Left forelimb (tissue), 1 donor: ENCODE measurements around the gene ZDHHC8.

Source experiments
- DNase-seq: peaks from one replicate; pipeline ENCODE4 v3.0.0-alpha.2; 2018; ENCODE audit warnings: low spot score

The ZDHHC8 gene

DNA sequence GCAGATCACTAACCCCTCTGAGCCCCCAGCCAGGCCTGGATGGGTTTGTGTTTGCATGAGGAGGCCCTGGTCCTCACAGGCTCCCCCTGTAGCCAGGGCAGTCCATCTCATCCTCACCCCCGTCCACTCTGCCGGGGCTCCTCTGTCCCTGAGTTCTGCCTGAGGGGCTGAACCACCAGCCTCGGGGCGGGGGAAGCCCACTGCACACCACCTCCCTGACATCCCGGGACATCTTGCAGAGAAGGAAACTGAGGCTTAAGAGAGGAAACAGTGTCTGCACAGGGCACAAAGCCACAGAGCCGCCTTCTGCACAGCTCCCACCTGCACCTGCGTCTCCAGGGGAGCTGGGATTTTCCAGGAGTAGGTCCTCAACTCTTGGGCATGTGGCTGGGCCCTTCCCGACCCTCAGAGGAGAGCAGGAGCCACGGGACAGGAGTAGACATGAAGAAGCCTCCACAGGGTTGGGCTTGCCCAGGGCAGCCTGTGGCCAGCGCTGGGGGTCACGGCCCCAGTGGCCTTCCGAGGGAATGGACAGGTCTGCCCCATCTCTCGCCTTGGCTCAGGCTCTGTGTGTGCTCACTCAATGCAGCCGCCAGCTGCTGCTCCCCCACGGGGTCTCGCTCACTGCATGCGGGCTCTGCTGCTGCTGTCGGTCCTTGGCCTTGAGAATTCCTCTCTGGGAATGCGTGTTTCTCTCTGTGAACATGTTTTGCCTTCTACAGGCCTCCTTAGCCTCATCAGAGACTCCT lies 64.7 kb downstream of the ZDHHC8 start:
- DNase-seq: no peak
